DND-41 (cell line): ENCODE data around the gene CFAP20DC.
"Not testable (repeated sequence)": the region's sequence is repeated elsewhere in the genome, so short reads cannot be mapped to it uniquely, and the experiment has no call there.

Source experiments
- CTCF ChIP-seq: IDR thresholded peaks from 2 replicates; pipeline ENCODE4 v1.5.1; 2012; ENCODE audit warnings: borderline replicate concordance, low read length, moderate library complexity, mild to moderate bottlenecking; ENCODE audit not compliant: poor library complexity, severe bottlenecking; ENCODE audit errors: extremely low read depth
- EZH2 ChIP-seq: IDR thresholded peaks from 3 replicates; pipeline ENCODE4 v1.6.1; 2012; ENCODE audit warnings: borderline replicate concordance, low read depth, mild to moderate bottlenecking, moderate library complexity, low read length, inconsistent platforms; ENCODE audit not compliant: severe bottlenecking

DNA sequence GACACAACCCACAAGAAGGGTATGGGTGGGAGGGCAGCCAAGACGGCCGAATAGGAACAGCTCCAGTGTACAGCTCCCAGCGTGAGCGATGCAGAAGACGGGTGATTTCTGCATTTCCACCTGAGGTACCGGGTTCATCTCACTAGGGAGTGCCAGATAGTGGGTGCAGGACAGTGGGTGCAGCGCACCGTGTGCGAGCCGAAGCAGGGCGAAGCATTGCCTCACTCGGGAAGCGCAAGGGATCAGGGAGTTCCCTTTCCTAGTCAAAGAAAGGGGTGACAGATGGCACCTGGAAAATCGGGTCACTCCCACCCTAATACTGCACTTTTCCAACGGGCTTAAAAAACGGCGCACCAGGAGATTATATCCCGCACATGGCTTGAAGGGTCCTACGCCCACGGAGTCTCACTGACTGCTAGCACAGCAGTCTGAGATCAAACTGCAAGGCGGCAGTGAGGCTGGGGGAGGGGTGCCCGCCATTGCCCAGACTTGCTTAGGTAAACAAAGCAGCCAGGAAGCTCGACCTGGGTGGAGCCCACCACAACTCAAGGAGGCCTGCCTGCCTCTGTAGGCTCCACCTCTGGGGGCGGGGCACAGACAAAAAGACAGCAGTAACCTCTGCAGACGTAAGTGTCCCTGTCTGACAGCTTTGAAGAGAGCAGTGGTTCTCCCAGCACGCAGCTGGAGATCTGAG lies 243.1 kb downstream of the CFAP20DC start:
- not testable (repeated sequence) for TF ChIP-seq CTCF, EZH2
